NCI-H524 treated with DMSO at 0.1 percent for 48 hours (cell line): ENCODE data around the gene SPG21.
A peak's percentile ranks its signal among the peaks of the same experiment; 100 is the strongest.
"Not testable (repeated sequence)": the region's sequence is repeated elsewhere in the genome, so short reads cannot be mapped to it uniquely, and the experiment has no call there.

Source experiments
- DNase-seq: peaks from one replicate; lab custom pipeline; 2025; lab: John Stamatoyannopoulos, UW

Gene SPG21, protein sequence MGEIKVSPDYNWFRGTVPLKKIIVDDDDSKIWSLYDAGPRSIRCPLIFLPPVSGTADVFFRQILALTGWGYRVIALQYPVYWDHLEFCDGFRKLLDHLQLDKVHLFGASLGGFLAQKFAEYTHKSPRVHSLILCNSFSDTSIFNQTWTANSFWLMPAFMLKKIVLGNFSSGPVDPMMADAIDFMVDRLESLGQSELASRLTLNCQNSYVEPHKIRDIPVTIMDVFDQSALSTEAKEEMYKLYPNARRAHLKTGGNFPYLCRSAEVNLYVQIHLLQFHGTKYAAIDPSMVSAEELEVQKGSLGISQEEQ

DNA sequence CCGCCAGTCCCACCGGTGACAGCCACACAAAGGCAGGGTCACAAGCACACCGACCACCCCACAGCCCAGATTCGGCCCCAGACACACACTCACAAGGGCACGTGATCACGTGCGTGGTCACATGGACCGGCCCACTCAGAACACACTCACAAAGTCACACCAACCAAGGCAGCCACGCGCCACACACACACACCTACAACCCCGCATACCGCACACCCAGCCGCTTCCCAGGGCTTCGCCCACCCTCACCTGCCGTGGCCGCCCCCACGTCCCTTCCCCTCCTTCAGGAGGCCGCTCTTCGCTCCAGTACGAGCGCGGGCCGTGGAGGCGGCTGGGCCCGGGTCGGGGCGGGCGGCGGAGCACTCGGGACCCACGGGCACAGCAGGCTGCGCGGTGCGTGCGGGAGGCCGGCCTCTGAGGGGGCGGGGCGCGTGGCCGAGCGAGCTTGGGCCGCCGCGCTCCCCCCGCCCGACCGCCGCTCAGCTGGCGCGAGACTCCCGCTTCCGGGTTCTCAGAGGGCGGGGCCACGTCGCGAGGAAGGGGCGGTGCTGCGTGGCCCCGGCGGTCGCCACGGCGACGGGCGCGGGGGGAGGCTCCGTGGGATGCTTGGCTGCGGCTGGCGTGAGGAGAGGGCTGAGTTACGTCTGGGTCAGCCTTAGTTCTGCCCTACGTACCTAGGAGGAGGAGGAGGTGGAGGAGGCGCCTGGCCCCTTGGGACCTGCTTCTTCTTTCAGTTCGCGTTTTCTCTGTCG is at the start of gene SPG21:
TSS of gene SPG21 (minus strand) at position 499 of the 752 bp plus-strand sequence. CDS start 6,345 bp downstream, outside the sequence.
- DNase-seq = peak; percentile 73

DNA sequence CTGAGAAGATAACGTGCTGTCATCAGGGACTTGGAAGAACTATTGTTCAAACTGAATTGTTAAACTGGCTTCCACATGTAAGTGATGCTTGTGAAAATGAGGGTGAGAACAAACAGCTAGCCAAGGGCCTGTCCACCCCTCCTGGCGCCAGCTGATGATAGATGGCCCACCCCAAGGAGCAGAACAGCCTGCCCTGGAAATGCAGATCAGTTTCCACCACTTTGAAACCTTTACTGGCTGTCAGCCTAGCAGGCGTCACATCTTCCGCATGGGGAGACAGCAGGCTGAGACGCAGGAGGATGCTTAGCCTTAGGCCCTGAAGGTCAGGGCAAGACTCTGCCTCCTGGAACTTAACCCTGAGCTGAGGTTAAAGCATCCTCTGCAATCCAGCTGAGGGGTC is 49.1 kb upstream of the SPG21 start:
- no peak for DNase-seq

DNA sequence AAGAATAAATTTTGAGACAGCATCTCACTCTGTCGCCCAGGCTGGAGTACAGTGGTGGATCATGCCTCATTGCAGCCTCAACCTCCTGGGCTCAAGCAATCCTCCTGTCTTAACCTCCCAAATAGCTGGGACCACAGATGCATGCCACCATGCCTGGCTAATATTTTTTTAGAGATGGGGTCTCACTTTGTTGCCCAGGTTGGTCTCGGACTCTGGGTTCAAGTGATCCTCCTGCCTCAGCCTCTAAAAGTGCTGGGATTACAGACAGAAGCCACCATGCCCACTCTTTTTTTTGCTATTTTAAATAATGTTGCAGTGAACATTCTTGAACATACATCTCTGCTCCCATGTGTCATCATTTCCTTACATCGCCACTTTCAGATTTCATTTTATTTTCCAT is 48.7 kb upstream of the SPG21 start:
- no peak for DNase-seq

DNA sequence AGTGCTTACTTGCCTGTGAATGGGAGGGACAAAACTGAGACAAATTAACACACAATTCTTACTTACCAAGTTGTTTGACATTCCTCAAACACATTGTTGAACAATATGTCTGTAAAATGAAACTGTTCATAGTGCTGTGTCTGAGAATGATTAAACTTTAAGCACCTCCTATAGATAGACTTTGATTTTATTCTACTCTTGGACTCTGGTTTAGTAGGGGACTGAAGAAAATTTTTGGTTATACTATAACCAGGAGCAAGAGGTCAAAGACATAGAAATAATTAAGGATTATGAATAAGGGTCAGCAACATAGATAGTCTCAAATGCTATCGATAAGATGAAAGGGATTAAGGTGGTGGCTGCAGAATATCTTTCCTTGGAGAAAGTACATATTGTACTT is 47.6 kb upstream of the SPG21 start:
- DNase-seq = no peak

DNA sequence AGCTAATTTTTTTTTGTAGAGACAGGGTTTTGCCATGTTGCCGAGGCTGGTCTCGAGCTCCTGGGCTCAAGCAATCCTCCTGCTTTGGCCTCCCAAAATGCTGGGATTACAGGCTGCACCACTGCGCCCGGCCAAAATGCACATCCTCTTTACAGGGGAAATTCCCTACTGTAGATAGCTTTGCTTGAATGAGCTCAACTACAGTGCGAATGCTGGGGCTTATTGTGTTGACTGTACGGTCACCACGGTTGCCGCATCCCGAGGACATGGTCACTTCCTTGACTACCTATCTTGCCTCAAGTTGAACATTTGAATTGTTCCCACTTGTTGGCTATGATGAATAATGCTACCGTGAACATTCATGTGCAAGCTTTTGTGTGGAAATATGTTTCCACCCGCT is 45.0 kb upstream of the SPG21 start:
- no peak for DNase-seq

DNA sequence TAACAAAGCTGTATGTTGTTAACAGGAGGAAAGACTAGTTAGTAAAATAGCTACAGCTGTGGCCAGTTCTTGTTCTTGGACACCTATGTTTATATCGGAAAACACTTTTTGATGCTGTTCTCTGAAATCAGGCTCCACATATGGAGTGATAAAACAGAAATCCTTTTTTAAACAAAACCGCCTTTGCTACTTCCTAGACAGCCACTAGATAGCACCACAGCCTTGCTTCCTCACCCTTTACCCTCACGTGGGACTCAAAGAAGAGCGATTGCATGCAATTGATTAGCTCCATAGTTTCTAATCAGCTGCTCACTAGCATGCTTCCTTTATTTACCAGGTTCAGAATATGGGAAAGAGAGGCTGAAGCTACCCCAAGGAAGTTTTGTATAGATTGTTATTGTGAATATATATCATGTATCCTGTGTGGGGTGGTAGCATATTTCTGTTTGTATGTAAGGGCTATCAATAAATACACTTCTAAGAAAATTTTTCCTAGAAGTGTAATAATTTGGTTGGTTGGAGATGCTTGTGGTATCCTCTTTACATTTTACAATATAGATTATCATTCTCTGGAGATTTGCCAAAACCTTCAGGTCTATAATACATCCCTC is 44.0 kb upstream of the SPG21 start:
- DNase-seq = peak; percentile 8

DNA sequence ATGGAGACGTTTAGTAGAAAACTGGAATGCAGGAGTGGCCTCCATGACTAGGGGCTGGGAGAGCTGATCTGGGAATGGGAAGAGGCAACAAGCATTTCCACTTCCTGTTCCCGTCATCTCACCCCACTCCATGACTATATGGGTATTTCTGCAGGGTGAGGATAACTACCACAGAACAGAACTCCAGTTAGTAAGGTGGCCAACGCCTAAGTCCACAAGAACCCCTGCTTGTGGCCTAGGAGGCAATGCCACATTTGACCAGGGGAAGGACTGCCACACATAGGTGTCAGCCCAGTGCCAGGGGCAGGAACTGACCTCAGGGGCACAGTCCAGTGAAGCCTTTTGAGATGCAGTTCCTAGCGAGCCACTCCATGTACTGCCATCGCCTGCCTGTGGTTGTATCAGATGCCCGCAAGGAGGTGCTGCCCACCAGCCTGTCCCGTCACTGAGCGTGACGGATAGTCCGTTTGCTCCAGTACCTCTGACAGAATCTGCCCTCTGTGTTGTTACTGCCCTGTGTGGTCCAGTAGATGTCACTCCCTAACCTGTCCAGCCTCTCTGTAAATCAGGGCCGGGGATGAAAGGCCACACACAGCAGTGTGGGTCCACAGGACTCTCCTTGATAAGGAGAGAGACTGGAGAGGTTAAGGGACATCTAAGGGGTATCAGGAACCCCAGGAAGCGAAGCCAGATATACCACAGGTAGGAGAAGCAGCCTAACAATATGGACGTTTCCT is 43.3 kb upstream of the SPG21 start:
- DNase-seq = peak; percentile 77

DNA sequence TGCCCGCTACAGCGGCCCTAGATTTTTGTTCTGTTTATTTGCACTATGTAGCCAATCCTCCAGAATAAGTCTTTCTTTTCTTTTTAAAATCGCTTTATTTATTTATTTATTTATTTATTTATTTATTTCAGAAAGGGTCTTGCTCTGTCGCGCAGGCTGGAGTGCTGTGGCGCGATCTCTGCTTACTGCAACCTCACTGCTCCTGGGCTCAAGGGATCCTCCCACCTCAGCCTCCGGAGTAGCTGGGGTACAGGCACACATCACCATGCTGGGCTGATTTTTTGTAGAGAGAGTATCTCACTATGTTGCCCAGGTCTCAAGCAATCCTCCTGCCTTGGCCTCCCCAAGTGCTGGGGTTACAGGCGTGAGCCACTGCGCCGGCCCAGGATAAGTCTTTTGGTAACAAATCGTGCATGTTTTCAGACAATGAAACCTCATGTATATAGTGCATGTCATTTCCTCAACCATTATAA is 40.1 kb upstream of the SPG21 start:
- DNase-seq = no peak

DNA sequence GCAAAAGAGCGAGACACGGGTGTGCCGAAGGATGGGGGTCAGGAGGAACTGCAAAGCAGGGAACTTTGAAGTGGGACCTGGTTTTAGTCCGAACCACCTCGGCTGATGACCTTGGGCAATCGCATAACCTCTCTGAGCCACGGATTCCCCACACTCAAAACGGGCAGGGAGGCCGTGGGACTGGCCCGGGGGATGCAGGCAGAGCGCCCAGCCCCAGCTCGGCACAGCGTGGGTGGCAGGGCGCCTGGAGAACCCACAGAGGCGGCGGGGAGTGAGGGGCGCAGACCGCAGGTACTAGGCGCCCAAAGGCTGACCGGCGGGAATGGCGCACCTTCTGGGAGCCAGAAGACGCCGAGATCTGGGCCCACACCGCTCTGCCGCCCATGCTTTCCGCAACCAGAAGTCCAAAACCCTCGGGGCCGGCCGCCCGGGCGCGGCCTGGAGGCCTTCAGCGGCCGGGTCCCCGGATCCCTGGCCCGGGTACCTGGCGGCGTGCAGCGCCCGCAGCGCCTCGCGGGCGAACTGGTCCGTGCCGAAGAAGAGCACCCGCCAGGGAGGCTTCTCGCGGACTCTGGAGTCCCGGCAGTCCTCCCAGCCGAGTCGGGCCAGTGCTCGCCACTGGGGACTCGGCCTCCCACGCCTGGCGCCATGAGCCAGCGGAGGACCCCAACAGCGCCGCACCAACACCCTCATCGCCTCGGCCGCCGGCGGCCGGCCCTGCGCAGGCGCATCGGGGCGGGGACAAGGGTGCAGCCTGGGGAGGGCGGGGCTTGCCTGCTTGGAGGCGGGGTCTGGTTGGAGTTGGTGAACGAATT is 39.4 kb upstream of the SPG21 start, which contains the start of gene MTFMT:
TSS of gene MTFMT (minus strand) at position 719 of the 815 bp plus-strand sequence. CDS start at position 693, 26 bp downstream.
- DNase-seq = peak; percentile 16

DNA sequence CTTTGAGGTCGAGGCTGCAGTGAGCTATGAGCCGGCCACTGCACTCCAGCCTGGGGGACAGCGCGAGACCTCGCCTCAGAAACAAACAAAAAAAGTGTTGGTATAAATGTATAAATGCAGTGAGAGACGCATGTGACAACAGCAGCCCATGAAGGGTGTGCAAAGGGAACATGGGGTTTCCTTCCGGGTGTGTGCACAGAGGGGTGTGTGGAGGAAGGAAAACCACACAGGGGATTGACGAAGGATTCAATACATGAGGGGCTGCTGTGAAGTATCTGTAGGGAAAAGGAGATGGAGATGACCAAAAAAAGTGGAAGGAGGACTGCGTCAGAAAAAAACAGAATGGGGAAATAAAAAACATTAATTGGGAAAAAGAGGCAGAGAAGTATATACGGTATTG is 38.6 kb upstream of the SPG21 start:
- DNase-seq = no peak

DNA sequence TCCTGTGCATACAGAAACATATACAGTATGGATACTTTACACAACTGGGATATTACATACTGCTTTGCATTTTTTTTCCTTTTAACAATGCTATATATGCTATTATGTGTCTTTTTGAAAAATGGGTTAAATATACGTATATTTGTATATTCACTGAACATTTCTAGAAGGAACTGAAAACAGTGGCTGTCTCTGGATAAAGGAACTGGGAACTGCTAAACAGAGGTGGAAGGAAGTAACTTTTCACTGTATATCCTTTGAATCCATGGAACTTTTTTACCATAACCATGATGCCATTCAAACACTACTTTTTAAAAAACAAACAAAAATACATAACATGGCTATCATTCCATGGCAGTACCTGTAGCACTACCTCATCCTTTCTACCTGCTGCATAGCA is 37.9 kb upstream of the SPG21 start:
- no peak for DNase-seq

DNA sequence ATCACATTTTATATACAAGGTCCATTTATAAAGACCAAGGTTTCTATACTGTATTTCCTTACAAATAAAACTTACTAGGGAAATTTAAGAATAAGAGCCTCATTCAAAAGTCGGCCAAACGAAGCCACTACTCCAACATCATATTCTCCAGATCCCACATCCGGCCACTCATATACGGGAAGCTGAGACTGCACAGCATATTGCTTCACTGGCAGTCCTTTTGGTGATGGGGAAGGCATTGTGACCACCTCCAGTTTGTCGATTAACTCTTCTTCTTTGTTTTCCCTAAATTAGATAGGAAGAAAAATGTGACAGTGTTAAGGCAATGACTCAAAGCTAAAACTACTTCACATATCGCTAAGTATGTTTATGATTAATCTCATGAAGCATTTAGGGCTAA is 37.0 kb upstream of the SPG21 start:
- no peak for DNase-seq

DNA sequence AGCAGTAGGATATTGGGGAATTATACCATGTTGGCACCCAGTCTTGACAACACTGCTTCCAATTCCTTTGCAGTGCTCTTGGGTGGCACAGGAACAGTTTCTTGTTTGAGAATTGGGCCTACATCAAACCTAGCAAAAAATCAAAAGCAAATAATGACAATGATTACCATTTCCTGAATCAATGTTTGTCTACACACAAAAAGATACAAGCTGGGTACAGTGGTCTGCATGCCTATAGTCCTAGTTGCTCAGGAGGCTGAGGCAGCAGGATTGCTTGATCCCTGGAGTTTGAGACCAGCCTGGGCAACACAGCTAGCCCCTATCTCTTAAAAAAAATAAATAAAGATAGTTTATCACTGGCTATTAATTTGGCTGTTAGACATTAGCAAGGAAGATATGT is 31.8 kb upstream of the SPG21 start:
- no peak for DNase-seq

DNA sequence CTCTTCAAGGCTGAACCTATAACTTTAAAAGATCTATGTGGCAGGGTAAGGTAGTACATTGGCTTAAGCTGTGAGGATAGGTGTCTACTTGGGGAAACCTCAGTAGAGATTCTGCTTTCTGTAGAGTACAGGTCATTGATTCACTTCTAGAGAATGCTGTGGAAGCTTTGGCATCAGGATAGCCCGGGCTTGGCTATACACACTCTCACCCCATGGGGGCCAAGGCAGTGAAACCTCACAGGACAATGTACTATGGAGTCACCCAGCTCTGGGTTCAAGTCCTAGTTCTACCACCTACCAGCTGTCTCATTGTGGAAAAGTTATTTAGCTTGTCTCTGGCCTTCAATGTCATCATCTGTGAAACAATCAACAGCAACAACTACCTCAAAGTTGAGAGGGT is 30.7 kb upstream of the SPG21 start:
- DNase-seq = no peak

DNA sequence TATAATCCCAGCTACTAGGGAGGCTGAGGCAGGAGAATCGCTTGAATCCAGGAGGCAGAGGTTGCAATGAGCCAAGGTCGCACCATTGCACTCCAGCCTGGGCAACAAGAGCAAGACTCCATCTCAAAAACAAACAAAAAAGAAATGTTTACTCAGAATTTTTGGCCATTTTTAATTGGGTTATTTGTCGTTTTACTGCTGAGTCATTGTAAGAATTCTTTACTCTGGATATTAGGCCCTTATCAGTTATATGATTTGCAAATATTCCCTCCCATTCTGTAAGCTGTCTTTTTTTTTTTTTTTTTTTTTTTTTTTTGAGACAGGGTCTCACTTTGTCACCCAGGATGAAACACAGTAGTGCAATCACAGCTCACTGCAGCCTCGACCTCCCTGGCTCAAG is 21.5 kb upstream of the SPG21 start:
- not testable (repeated sequence) for DNase-seq

DNA sequence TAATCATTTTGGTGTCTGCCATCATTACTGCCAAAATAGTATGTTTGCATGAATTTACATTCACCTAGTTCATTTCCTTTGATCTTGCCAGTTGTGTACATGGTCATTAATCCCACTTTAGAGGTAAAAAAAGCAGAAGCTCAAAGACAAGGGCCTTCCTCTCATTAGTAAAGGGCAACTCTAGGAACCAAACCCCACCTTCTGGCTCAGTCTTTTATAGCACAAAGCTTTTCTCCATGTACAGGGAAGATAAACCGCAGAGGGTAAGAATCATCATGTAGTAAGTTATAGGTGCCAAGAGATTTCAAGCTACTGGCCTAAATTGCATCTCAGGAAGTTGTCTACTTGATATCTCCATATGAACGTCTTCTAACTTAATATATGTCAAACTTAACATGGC is 19.3 kb upstream of the SPG21 start:
- no peak for DNase-seq

DNA sequence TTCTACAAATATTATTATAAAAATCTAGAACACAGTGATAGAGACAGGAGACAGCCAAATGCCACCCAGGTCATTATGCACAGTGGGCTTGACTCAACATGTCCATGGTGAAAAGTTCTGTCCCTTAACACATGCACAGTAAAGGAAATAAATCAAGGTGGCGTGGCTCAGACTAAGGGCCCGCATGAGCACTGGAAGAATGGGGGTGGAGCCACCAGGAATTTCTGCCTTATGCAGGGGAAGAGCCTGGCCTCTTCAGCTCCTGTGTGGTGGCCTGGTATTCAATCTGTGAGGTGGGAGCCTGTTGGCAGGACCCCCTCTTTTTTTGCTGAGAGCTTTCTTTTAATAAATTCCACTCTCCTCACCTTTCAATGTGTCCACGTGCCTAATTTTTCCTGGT is 17.2 kb upstream of the SPG21 start:
- DNase-seq = no peak

DNA sequence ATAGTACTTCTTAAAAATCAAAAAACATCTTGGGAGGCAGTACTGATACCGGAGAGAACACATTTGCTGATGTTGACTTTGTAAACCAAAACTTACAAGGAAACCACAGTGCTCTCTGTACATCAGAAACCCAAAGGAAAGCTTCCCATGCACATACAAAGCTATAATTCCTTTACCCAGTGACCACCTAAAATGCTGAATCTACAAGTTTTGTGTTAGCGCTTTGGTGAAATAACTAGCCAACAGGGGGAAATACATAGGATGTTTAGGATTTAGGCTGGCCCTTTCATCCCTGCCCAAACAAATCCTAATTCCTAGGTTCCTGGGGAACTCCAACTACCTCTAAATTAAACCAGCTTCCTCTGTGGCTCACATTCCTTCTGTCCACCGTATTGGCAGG is 15.3 kb upstream of the SPG21 start:
- no peak for DNase-seq

DNA sequence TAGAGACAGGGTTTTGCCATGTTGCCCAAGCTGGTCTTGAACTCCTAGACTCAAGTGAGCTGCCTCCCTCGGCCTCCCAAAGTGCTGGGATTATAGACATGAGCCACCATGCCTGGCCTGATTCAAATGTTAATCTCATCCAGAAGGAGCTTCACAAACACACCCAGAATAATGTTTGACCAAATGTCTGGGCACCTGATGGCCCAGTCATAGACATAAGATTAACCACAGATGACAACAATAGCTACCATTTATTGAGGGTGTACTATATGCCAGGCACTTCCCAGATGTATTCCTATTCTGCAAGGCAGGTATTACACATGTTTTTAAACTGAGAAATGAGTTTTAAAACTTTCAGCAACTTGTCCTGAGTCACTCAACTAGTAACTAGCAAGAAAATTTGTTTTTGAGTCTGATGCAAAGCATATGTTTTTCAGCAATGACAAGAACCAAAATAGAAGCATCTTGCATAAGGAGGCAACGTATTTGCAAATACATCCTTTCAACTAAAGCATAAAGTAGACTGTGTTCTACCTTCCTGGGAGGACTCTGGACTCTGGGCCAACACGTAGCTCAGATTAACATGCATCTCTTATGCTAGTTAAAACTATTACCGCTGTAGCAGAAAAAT is 8.1 kb upstream of the SPG21 start:
- DNase-seq = no peak

DNA sequence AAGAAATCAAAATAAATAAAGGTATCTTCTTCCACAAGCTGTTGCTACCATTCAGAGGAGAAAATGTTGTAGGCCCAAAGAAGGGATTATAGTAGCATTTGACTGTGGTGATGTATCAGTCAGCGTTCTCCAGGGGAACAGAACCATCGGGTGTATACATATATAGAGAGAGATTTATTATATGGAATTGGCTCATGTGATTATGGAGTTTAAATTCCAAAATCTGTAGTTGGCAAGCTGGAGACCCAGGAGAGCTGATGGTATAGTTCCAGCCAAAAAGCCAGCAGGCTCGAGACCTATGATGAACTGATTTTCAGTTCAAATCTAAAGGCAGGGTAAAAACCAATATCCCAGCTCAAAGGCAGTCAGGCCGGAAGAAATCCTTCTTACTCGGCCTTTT is 7.4 kb upstream of the SPG21 start:
- no peak for DNase-seq

DNA sequence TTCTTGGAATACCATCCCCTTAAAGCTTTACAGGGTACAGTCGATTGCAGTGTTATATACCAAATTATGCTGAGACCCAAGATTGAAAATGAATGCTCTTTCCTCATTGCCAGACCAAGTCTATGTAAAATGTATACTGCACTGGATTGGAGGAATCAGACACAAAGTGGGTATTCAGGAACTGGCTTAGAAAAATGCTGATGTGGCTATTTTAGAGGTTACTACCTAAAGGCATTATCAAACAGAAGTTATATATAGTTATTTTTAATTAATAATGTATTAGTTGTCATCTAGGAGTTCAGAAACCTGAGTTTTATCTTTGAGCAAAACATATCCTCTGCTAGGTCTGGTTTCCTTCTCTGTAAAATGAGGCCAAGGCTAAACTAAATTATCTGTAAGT is 3.6 kb upstream of the SPG21 start:
- DNase-seq = no peak
